Naive thymus-derived CD8-positive, alpha-beta T cell (primary cell): ENCODE data around the gene KCNK10. TPM values are rescaled to one million over a fixed set of nuclear protein-coding genes. Genes with fewer than 3 reads are reported as not detected.

Experiments used
- ATAC-seq, 2 donors: fragments of 150-1000 bp; cut with Tn5 transposase in 1 of 2; sonication (Bioruptor Pico), chemical (Tn5 transposase) in 1 of 2; 1 replicate in 1 of 2; 2 replicates in 1 of 2; pipeline ENCODE4 v1.10.0; 2021; ENCODE audit warnings: mild to moderate bottlenecking in 2 of 2, moderate library complexity in 2 of 2
- POLR2A ChIA-PET: fragments of 350-600 bp; sonication (Branson Sonifier 250); formaldehyde crosslinking; loops from one replicate; lab custom pipeline; 2021; ENCODE audit warnings: antibody characterized with exemption; lab: Charles Lee
- DNase-seq, 10 donors: peaks; one replicate each; pipeline versions ENCODE4 v3.0.0 to v3.0.0-alpha.2; 2020 to 2022
- H3K27ac Mint-ChIP-seq, 10 donors: one replicate each; pipeline ENCODE4 v1.8.0; 2020 to 2022; ENCODE audit warnings: mild to moderate bottlenecking in 10 of 10, mixed read lengths in 10 of 10, moderate library complexity in 4 of 10, inconsistent platforms in 1 of 10
- H3K27me3 Mint-ChIP-seq, 5 donors: one replicate each; pipeline ENCODE4 v1.8.0; 2021 to 2022; ENCODE audit warnings: mixed read lengths in 5 of 5
- H3K36me3 Mint-ChIP-seq, 3 donors: one replicate each; pipeline ENCODE4 v1.8.0; 2020 to 2022; ENCODE audit warnings: mixed read lengths in 3 of 3, mild to moderate bottlenecking in 2 of 3, inconsistent platforms in 1 of 3
- H3K4me1 Mint-ChIP-seq, 4 donors: one replicate each; pipeline ENCODE4 v1.8.0; 2021 to 2022; ENCODE audit warnings: mixed read lengths in 4 of 4
- H3K4me3 Mint-ChIP-seq, 10 donors: one replicate each; pipeline ENCODE4 v1.8.0; 2020 to 2022; ENCODE audit warnings: mild to moderate bottlenecking in 10 of 10, mixed read lengths in 10 of 10, moderate library complexity in 6 of 10, inconsistent platforms in 1 of 10
- H3K9me3 Mint-ChIP-seq, 9 donors: one replicate each; pipeline ENCODE4 v1.8.0; 2020 to 2022; ENCODE audit warnings: mixed read lengths in 9 of 9, mild to moderate bottlenecking in 3 of 9, inconsistent platforms in 1 of 9, moderate library complexity in 1 of 9
- polyA plus RNA-seq, 3 donors: library from polyadenylated mRNA; unstranded; fragments of 300-500 nt; fragmentation: Illumina TruSeq; gene quantifications; one replicate each; pipeline ENCODE4 v1.2.3, GENCODE V29; 2021
- total RNA-seq, 8 experiments: library from RNA in 2 of 8; stranded (reverse) in 2 of 8; gene quantifications; one replicate each; pipeline ENCODE4 v1.2.3 and lab custom pipeline; 2021 to 2026

Gene KCNK10
- total and polyA plus RNA-seq, 5 experiments from 2014 or later: not detected

- no peak overlapping the region for H3K27ac Mint-ChIP-seq
- no peak overlapping the region for H3K4me3 Mint-ChIP-seq
- H3K27me3 Mint-ChIP-seq: peaks cover 0 to 3% (median 0%) of the 10 kb centered on the region in 5 donors
- DNase-seq: no peak
- H3K4me1 Mint-ChIP-seq: peaks cover 5 to 8% (median 8%) of the 10 kb centered on the region in 4 donors
- no peaks in the 10 kb centered on the region for H3K36me3 Mint-ChIP-seq
- POLR2A ChIA-PET: no interaction called here
- H3K9me3 Mint-ChIP-seq: no peaks in the 10 kb centered on the region
- ATAC-seq: no peak
Observed at GRCh38 chr14:88179716-88180115, 143.4 kb downstream of the KCNK10 start.

- Mint-ChIP-seq H3K9me3 (peaks cover 0 to 10% (median 0%) of the 10 kb centered on the region in 9 donors), H3K4me1 (peaks cover 0 to 6% (median 2%) of the 10 kb centered on the region in 4 donors), H3K36me3 (no peaks in the 10 kb centered on the region), H3K27ac (no peak overlapping the region), H3K27me3 (peaks cover 0 to 21% (median 4%) of the 10 kb centered on the region in 5 donors), H3K4me3 (no peak overlapping the region)
- ATAC-seq (no peak), DNase-seq (no peak)
- POLR2A ChIA-PET: no interaction called here
Observed at GRCh38 chr14:88170333-88170732, 152.7 kb downstream of the KCNK10 start.

GRCh38 chr14:88168498-88169165 is 154.4 kb downstream of the KCNK10 start:
- Mint-ChIP-seq H3K36me3 (no peaks in the 10 kb centered on the region), H3K4me1 (peaks cover 6 to 22% (median 13%) of the 10 kb centered on the region in 4 donors), H3K27me3 (peaks cover 0 to 21% (median 2%) of the 10 kb centered on the region in 5 donors), H3K27ac (no peak overlapping the region), H3K9me3 (peaks cover 0 to 10% (median 0%) of the 10 kb centered on the region in 9 donors), H3K4me3 (no peak overlapping the region)
- POLR2A ChIA-PET: interaction anchor here (0.5 to 1.1 kb wide), 3 partner anchors 176 to 224 kb away, joined by 3 read pairs; partner anchors contain the start of gene GALC
- ATAC-seq (peak; percentile 91 to 94), DNase-seq (peak in 9 of 10 donors; percentile 19 to 76 (median 60))

GRCh38 chr14:88168025-88168424 is 155.0 kb downstream of the KCNK10 start:
- Mint-ChIP-seq H3K9me3 (peaks cover 0 to 10% (median 0%) of the 10 kb centered on the region in 9 donors), H3K4me1 (peaks cover 6 to 23% (median 14%) of the 10 kb centered on the region in 4 donors), H3K27ac (no peak overlapping the region), H3K36me3 (no peaks in the 10 kb centered on the region), H3K27me3 (peaks cover 0 to 22% (median 2%) of the 10 kb centered on the region in 5 donors), H3K4me3 (no peak overlapping the region)
- DNase-seq: no peak
- ATAC-seq: no peak
- POLR2A ChIA-PET: interaction anchor here (0.6 to 1.1 kb wide), 2 partner anchors 220 to 223 kb away, joined by 3 read pairs; no protein-coding TSS in a partner anchor

- no peaks in the 10 kb centered on the region for H3K36me3 Mint-ChIP-seq
- DNase-seq (no peak), ATAC-seq (no peak)
- POLR2A ChIA-PET: no interaction called here
- no peak overlapping the region for H3K27ac Mint-ChIP-seq
- H3K4me3 Mint-ChIP-seq: no peak overlapping the region
- H3K4me1 Mint-ChIP-seq: peaks cover 6 to 23% (median 14%) of the 10 kb centered on the region in 4 donors
- H3K27me3 Mint-ChIP-seq: peaks cover 0 to 18% (median 2%) of the 10 kb centered on the region in 5 donors
- H3K9me3 Mint-ChIP-seq: peaks cover 0 to 10% (median 0%) of the 10 kb centered on the region in 9 donors
Observed at GRCh38 chr14:88166616-88167015, 156.5 kb downstream of the KCNK10 start.

GRCh38 chr14:88164906-88165534 is 158.0 kb downstream of the KCNK10 start:
- Mint-ChIP-seq H3K9me3 (peaks cover 0 to 9% (median 0%) of the 10 kb centered on the region in 9 donors), H3K36me3 (no peaks in the 10 kb centered on the region), H3K4me1 (peaks cover 6 to 23% (median 14%) of the 10 kb centered on the region in 4 donors), H3K4me3 (no peak overlapping the region), H3K27ac (peak overlapping the region in 3 of 10 donors; percentile 3 to 68 (median 53)), H3K27me3 (peaks cover 0 to 10% (median 8%) of the 10 kb centered on the region in 5 donors)
- POLR2A ChIA-PET: no interaction called here
- ATAC-seq (peak in 1 of 2 donors; percentile 20), DNase-seq (no peak)

- DNase-seq: no peak
- ATAC-seq: no peak
- peaks cover 3 to 22% (median 9%) of the 10 kb centered on the region in 5 donors for H3K27me3 Mint-ChIP-seq
- POLR2A ChIA-PET: no interaction called here
- H3K9me3 Mint-ChIP-seq: peaks cover 0 to under 1% (median 0%) of the 10 kb centered on the region in 9 donors
- peaks cover 6 to 21% (median 14%) of the 10 kb centered on the region in 4 donors for H3K4me1 Mint-ChIP-seq
- no peak overlapping the region for H3K4me3 Mint-ChIP-seq
- H3K36me3 Mint-ChIP-seq: no peaks in the 10 kb centered on the region
- peak overlapping the region in 3 of 10 donors; percentile 21 to 41 (median 25) for H3K27ac Mint-ChIP-seq
Observed at GRCh38 chr14:88163731-88164255, 159.3 kb downstream of the KCNK10 start.

- POLR2A ChIA-PET: no interaction called here
- H3K9me3 Mint-ChIP-seq: no peaks in the 10 kb centered on the region
- H3K27me3 Mint-ChIP-seq: peaks cover 4 to 22% (median 9%) of the 10 kb centered on the region in 5 donors
- H3K4me3 Mint-ChIP-seq: no peak overlapping the region
- no peaks in the 10 kb centered on the region for H3K4me1 Mint-ChIP-seq
- H3K36me3 Mint-ChIP-seq: no peaks in the 10 kb centered on the region
- ATAC-seq (no peak), DNase-seq (no peak)
- H3K27ac Mint-ChIP-seq: no peak overlapping the region
Observed at GRCh38 chr14:88156127-88156526, 166.9 kb downstream of the KCNK10 start.

GRCh38 chr14:88154926-88155325 is 168.1 kb downstream of the KCNK10 start:
- Mint-ChIP-seq H3K4me3 (no peak overlapping the region), H3K9me3 (no peaks in the 10 kb centered on the region), H3K4me1 (no peaks in the 10 kb centered on the region), H3K36me3 (no peaks in the 10 kb centered on the region), H3K27ac (no peak overlapping the region), H3K27me3 (peaks cover 2 to 14% (median 9%) of the 10 kb centered on the region in 5 donors)
- POLR2A ChIA-PET: no interaction called here
- ATAC-seq (no peak), DNase-seq (no peak)

GRCh38 chr14:88154321-88154720 is 168.7 kb downstream of the KCNK10 start:
- H3K36me3 Mint-ChIP-seq: no peaks in the 10 kb centered on the region
- no peak overlapping the region for H3K27ac Mint-ChIP-seq
- no peak for DNase-seq
- POLR2A ChIA-PET: no interaction called here
- no peak for ATAC-seq
- H3K27me3 Mint-ChIP-seq: peaks cover 2 to 13% (median 4%) of the 10 kb centered on the region in 5 donors
- H3K9me3 Mint-ChIP-seq: no peaks in the 10 kb centered on the region
- H3K4me3 Mint-ChIP-seq: no peak overlapping the region
- no peaks in the 10 kb centered on the region for H3K4me1 Mint-ChIP-seq

GRCh38 chr14:88146881-88147649 is 176.0 kb downstream of the KCNK10 start:
- Mint-ChIP-seq H3K4me3 (no peak overlapping the region), H3K9me3 (no peaks in the 10 kb centered on the region), H3K4me1 (peaks cover 0 to 4% (median 0%) of the 10 kb centered on the region in 4 donors), H3K27me3 (peaks cover 0 to 7% (median 4%) of the 10 kb centered on the region in 5 donors), H3K27ac (no peak overlapping the region), H3K36me3 (no peaks in the 10 kb centered on the region)
- no peak for DNase-seq
- POLR2A ChIA-PET: no interaction called here
- no peak for ATAC-seq

GRCh38 chr14:88143810-88144209 is 179.3 kb downstream of the KCNK10 start:
- DNase-seq (no peak), ATAC-seq (no peak)
- H3K4me3 Mint-ChIP-seq: no peak overlapping the region
- POLR2A ChIA-PET: no interaction called here
- peaks cover 0 to 5% (median 0%) of the 10 kb centered on the region in 4 donors for H3K4me1 Mint-ChIP-seq
- H3K36me3 Mint-ChIP-seq: no peaks in the 10 kb centered on the region
- peak overlapping the region in 1 of 10 donors; percentile 52 for H3K27ac Mint-ChIP-seq
- H3K27me3 Mint-ChIP-seq: peaks cover 0 to 5% (median 2%) of the 10 kb centered on the region in 5 donors
- H3K9me3 Mint-ChIP-seq: no peaks in the 10 kb centered on the region
